Testis (tissue), 2 donors: ENCODE results near the gene COIL.

Experiments used
- POLR2A ChIP-seq: fragments of 450-650 bp; IDR thresholded peaks from one replicate; pipeline ENCODE4 v1.6.1; 2017; ENCODE audit warnings: antibody characterized with exemption, mild to moderate bottlenecking, moderate library complexity
- TF ChIP-seq, protein P1 (sequence below), 3 experiments: fragments of 450-650 bp in 2 of 3; fragments of 200-600 bp in 1 of 3; sonication (generic) in 1 of 3; IDR thresholded peaks; one replicate each; pipeline ENCODE4 v1.5.1; 2016 to 2019; ENCODE audit warnings: antibody characterized with exemption in 3 of 3, mild to moderate bottlenecking in 2 of 3, moderate library complexity in 1 of 3

- TF ChIP-seq, protein P1, sequence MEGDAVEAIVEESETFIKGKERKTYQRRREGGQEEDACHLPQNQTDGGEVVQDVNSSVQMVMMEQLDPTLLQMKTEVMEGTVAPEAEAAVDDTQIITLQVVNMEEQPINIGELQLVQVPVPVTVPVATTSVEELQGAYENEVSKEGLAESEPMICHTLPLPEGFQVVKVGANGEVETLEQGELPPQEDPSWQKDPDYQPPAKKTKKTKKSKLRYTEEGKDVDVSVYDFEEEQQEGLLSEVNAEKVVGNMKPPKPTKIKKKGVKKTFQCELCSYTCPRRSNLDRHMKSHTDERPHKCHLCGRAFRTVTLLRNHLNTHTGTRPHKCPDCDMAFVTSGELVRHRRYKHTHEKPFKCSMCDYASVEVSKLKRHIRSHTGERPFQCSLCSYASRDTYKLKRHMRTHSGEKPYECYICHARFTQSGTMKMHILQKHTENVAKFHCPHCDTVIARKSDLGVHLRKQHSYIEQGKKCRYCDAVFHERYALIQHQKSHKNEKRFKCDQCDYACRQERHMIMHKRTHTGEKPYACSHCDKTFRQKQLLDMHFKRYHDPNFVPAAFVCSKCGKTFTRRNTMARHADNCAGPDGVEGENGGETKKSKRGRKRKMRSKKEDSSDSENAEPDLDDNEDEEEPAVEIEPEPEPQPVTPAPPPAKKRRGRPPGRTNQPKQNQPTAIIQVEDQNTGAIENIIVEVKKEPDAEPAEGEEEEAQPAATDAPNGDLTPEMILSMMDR (IDR thresholded peaks at IDR 0.05) = no peak
- TF ChIP-seq POLR2A = no peak
These were observed 11.3 kb downstream of the COIL start for GRCh38 chr17:56949595-56949994.
